Stimulated activated effector memory CD8-positive, alpha-beta T cell treated with anti-CD3 and anti-CD28 coated beads, Interleukin-12 subunit alpha, Interleukin-12 subunit beta, amount 100 ng/mL, for 72 hours (primary cell): ENCODE measurements around the gene TRIP12.
A peak's percentile ranks its signal among the peaks of the same experiment; 100 is the strongest.
"Not testable (repeated sequence)": the region's sequence is repeated elsewhere in the genome, so short reads cannot be mapped to it uniquely, and the experiment has no call there.

Source experiments
- ATAC-seq: fragments of 150-1000 bp; cut with Tn5 transposase; 2 replicates; pipeline ENCODE4 v1.10.0; 2021
- DNase-seq, 2 donors: peaks; one replicate each; pipeline ENCODE4 v3.0.0; 2021 to 2022; ENCODE audit warnings: low spot score in 2 of 2
- H3K27ac Mint-ChIP-seq: one replicate; pipeline ENCODE4 v1.8.0; 2022; ENCODE audit warnings: mild to moderate bottlenecking, mixed read lengths
- H3K36me3 Mint-ChIP-seq: one replicate; pipeline ENCODE4 v1.8.0; 2022; ENCODE audit warnings: mild to moderate bottlenecking, mixed read lengths
- H3K4me1 Mint-ChIP-seq: one replicate; pipeline ENCODE4 v1.8.0; 2022; ENCODE audit warnings: mixed read lengths
- H3K4me3 Mint-ChIP-seq: one replicate; pipeline ENCODE4 v1.8.0; 2022; ENCODE audit warnings: mild to moderate bottlenecking, mixed read lengths
- H3K9me3 Mint-ChIP-seq: one replicate; pipeline ENCODE4 v1.8.0; 2022; ENCODE audit warnings: mixed read lengths

The TRIP12 gene

DNA sequence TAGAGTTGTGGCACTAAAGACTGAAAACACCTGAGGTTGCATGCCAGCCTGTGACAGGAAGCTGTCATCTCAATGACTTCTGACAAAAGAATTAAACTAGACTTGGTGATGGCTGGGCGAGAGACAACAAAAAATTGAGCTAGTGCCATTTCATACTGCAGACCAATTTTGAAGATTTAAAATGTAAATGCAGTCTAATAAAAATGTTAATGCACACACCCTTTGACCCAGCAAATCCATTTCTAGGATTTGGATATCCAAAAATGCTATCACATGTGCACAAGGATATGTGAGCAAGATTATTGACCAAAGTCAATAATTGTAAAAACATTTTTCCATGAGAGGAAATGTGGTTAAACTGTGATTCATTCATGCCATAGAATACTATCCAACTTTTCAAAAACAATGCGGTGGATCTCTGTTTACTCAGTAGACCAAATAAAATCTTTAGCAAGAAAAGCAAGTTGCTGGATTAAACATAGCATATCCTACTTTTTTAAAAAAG lies 6.1 kb upstream of the TRIP12 start:
- Mint-ChIP-seq H3K36me3 (no peaks in the 10 kb centered on the region), H3K4me1 (no peaks in the 10 kb centered on the region), H3K4me3 (no peak overlapping the region), H3K27ac (no peak overlapping the region), H3K9me3 (no peaks in the 10 kb centered on the region)
- ATAC-seq, result no peak
- DNase-seq, result no peak

DNA sequence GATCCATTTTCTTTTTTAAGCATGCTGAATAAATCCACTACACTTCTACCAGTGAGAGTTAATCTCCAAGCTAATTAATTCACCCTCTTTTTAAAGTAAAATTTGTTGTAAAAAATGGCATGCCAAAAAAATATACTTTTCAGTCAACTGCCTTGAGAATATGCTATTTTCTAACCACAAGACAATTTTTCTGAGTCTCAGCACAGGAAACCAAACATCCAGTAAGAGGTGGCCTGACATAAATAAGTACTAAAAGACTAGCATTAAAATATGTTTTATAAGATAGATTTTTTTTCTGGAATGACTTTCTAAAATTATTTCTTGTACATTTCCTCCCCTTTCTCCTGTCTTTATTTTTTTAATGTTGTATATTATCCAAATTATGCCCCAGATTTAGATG lies 3.4 kb upstream of the TRIP12 start:
- Mint-ChIP-seq H3K9me3 (no peaks in the 10 kb centered on the region), H3K36me3 (peaks cover 17% of the 10 kb centered on the region), H3K4me3 (no peak overlapping the region), H3K4me1 (peaks cover 5% of the 10 kb centered on the region), H3K27ac (no peak overlapping the region)
- ATAC-seq (no peak), DNase-seq (no peak)

DNA sequence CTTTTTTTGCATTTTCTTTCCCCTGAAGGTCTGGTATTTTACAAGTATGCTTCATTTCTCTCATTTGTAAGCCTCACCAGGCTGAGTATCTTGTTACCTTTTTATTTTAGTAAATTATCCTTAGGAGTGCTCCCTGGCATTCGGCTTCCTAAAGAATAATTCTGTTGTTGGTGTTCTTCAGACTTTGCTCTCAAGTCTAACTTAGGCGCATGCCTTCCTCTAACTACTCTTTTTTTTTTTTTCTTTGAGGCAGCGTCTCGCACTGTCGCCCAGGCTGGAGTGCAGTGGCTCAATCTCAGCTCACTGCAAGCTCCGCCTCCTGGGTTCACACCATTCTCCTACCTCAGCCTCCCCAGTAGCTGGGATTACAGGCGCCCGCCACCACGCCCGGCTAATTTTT lies 2.7 kb upstream of the TRIP12 start:
- Mint-ChIP-seq H3K4me3 (peak overlapping the region; percentile 17), H3K4me1 (peaks cover 11% of the 10 kb centered on the region), H3K36me3 (peaks cover 24% of the 10 kb centered on the region), H3K27ac (peak overlapping the region; percentile 40)
- ATAC-seq, DNase-seq, H3K9me3 Mint-ChIP-seq: not testable (repeated sequence)

DNA sequence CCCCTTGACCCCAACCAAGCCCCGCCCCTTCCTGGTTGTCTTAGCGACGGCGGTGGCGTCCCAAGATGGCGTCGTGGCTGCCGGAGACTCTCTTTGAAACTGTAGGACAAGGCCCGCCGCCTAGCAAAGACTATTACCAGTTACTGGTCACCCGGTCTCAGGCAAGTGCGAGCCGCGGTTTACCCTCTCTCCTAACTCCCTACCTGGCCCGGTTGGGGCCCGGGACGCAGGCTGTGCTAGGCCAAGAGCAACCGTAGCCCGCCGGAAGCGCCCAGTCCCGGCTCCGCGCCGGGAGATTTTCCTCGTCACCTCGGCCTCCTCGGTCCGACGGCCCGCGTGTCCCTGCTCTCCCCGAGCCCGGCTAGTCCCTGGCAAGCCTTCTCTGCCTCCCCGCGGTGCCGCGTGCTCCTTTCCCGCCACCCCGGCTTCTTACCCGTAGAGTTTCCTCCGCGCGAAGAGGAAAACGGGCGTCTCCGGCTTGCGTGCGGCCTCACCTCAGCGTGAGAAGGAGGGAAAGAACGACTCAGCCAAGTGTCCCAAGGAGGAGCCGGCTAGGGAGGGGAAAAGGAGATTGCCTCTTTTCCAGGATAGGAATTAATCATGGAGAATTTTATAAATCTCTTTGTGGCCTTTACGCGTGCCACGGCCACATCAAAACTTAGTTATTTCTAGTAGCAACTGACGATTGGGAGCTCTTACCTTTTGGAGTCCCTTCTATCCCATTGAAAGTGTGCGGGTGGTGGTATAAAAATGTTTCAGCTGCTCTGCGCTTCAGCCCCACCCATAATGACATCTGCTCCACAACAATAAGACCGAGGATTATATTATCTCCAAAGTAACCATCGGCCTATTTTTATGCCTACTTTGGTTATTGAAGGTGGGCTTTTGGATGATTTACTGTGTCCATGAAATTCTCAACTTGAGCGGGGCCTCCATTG lies 909 bp upstream of the TRIP12 start, which contains the start of gene FBXO36:
Gene FBXO36, plus strand, starts transcription at position 55 of the 938 bp plus-strand sequence. Its CDS starts 11 bp downstream, at position 66.
- ATAC-seq (peak; percentile 77), DNase-seq (no peak)
- Mint-ChIP-seq H3K27ac (peak within 1 kb of the TSS; percentile 99), H3K4me3 (peak within 1 kb of the TSS; percentile 98), H3K9me3 (no peaks in the 10 kb centered on the region), H3K4me1 (peaks cover 24% of the 10 kb centered on the region), H3K36me3 (peaks cover 42% of the 10 kb centered on the region)

DNA sequence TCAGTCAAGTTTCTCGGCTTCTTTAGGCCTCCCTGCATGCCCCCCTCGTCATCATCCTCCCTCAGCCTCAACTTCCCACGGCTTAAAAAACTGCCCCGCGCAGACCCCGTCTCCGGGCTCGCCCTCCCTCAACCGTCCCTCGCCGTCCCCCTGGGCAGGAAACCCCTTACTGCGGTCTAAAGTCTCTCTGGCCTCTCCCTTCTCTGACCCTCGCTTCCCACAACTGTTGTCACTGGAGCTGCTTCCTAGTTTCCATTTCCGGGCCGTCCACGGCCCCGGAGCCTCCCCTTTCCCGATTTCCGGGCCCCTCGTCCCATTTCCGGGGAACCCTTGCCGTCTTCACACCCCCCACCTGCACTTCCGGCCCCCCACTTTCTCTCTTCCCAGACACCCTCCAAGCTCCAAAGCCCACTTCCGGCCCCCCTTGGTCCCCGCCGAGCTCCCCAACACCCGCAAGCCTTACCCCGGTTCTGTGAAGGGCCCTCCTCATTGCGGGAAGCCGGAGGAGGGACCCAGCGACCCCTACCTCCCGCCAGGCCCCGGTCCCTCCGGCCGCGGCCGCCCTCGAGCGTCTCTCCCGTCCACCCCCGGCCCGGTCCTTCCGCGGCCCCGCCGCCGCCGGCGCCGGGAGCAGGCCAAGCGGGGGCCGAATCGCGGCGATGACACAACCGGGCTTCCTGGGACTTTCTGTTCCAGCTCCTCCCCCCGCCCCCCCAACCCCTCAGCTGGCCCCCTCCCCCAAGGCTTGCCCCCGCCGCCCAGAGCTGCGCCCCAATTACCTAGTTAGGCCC lies 513 bp downstream of the TRIP12 start:
- Mint-ChIP-seq H3K27ac (peak overlapping the region; percentile 99), H3K4me1 (peaks cover 28% of the 10 kb centered on the region), H3K36me3 (peaks cover 56% of the 10 kb centered on the region), H3K4me3 (peak overlapping the region; percentile 98), H3K9me3 (no peaks in the 10 kb centered on the region)
- ATAC-seq (peak; percentile 34), DNase-seq (peak in 1 of 2 donors; percentile 89)

DNA sequence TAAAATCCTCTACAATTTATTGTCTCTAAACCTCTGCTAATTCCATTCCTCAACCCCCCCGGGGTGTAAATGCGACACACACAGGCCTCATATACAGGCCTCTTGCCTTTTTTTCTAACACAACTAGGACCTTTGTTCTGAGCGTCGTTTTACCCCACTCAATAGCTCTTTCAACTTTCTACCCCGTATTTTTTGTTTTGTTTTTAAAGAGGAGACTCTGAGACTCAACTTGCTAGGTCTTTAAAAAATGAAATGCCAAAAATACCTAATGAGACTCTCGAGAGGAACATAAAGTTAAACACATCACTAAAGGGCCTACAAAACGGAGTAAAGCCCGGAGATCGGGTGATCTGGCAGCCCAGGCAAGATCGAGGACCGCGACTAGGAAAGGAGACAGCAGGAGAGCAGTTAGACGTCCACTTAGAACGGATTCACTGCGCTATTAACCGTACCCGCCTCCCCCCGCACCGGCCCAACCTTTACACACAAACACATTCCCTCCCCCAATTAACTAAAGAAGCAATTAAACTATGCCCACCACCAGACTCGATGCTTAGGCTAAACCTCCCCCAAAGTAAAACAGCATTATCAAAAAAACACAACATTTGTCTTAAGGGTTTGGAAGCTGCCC lies 1.7 kb downstream of the TRIP12 start:
- Mint-ChIP-seq H3K27ac (peak overlapping the region; percentile 99), H3K36me3 (peaks cover 59% of the 10 kb centered on the region), H3K9me3 (no peaks in the 10 kb centered on the region), H3K4me1 (peaks cover 28% of the 10 kb centered on the region), H3K4me3 (peak overlapping the region; percentile 98)
- ATAC-seq, result no peak
- peak in 1 of 2 donors; percentile 64 for DNase-seq

DNA sequence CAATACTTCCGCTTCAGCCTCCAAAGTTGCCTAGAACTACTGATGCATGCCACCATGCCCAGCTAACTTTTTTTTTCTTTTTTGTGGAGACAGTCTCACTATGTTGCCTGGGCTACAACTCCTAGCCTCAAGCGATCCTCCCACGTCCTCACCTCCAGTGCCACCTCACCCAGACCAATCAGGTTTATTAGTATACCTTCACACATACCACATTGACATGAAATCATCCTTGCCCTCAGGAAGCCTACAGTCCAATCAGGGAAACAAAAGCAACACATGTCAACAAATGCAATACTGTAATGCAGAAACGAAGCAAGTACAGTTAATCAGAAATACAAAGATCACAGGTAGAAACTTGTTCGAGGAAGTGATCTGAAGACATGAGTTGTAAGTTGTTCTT lies 4.0 kb downstream of the TRIP12 start:
- Mint-ChIP-seq H3K36me3 (peaks cover 67% of the 10 kb centered on the region), H3K27ac (peak overlapping the region; percentile 71), H3K4me1 (peaks cover 34% of the 10 kb centered on the region), H3K4me3 (no peak overlapping the region), H3K9me3 (no peaks in the 10 kb centered on the region)
- DNase-seq (no peak), ATAC-seq (no peak)

DNA sequence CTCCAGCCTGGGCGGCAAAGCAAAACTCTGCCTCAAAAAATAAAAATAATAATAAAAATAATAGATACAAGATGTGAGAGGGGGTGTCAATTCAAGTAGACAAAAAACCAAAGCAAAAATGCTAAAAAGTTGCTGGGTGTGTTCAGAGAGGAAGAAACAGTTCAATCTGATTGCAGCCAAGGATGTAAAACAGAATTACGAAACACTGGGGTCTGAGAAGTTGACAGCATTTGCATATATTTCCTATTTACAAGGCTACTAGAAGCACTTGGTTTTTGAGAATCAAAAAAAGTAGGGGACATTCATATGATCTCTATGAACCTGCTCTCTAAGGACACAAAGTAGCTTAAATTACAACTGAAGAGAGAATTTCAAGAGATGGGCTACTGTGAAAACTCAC lies 7.6 kb downstream of the TRIP12 start:
- H3K4me1 Mint-ChIP-seq, result peaks cover 45% of the 10 kb centered on the region
- H3K27ac Mint-ChIP-seq, result no peak overlapping the region
- ATAC-seq (no peak), DNase-seq (no peak)
- no peaks in the 10 kb centered on the region for H3K9me3 Mint-ChIP-seq
- no peak overlapping the region for H3K4me3 Mint-ChIP-seq
- peaks cover 49% of the 10 kb centered on the region for H3K36me3 Mint-ChIP-seq

DNA sequence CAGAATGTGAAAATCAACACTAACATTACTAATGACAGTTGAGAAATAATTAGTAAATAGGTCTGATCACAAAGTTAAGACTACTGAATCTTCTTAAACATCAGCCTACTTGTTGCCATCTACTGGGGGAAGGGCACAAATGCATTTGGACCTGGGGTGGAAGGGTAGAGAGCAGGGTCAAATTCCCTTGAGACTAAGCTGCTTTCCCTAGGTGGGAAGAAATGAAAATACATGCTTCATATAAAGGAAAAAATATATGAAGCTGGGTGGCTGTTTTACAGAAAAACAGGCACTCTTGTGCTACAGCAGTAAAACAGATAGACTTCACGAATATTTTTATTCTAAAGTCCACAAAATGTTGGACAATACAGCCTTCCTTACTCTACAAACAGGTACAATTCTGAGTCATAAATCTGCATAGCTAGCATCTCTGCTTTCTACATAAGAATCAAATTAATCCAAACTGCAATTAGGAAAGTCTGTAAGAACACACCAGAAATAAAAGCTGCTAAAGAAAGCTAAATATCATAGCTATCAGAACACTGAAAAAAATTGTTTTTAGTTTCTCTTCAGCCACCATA lies 10.9 kb downstream of the TRIP12 start:
- H3K4me3 Mint-ChIP-seq, result peak overlapping the region; percentile 42
- H3K9me3 Mint-ChIP-seq, result no peaks in the 10 kb centered on the region
- H3K27ac Mint-ChIP-seq, result peak overlapping the region; percentile 78
- peaks cover 50% of the 10 kb centered on the region for H3K36me3 Mint-ChIP-seq
- peaks cover 35% of the 10 kb centered on the region for H3K4me1 Mint-ChIP-seq
- ATAC-seq (peak; percentile 67), DNase-seq (no peak)

DNA sequence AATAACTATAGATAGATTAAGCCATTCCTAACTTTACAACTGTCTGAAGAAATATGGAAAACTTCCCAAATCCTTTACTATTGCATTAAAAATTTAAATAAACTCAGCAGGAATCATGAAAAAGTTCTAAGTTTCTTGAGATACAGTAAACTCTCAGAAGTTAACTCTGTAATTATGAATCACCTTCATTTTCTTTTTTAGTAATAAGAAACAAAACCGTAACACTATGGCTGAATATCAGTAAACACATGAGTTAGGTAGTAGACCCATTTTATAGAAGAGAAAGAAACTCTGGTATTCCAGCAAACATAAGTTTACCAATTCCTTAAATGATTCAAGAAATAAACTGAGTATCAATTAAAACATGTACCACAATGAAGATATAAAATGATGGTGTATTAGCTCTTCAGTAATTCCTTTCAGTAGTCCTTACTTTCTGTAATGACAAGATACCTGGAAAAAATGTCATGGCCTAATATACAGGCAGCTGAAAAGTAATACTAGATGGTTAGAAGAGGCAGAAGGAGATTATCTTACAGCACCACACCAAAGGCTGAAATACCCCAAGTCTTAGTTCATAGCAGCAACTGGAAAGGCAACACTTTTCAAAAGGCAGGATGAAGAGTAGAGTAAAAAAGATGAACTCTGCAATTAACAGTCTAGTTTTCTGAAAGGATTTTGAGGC lies 11.5 kb downstream of the TRIP12 start:
- no peak for DNase-seq
- H3K4me1 Mint-ChIP-seq, result peaks cover 35% of the 10 kb centered on the region
- H3K27ac Mint-ChIP-seq, result peak overlapping the region; percentile 78

DNA sequence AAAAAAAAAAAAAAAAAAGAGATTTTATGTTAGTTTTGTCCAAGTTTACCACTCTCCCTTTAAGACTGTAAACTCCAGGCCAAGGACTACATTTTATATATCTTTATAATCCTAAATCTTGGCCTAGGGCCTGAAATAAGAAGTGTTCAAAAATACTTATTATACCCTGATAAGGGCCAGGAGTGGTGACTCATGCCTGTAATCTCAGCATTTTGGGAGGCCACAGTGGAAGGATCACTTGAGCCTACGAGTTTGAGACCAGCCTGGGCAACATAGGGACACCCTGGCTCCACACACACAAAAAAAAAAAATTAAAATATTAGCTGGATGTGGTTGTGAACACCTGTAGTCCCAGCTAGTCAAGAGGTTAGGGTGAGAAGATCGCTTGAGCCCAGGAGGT lies 12.7 kb downstream of the TRIP12 start:
- no peak for ATAC-seq
- H3K27ac Mint-ChIP-seq, result peak overlapping the region; percentile 54
- DNase-seq, result no peak
- peaks cover 35% of the 10 kb centered on the region for H3K4me1 Mint-ChIP-seq
- H3K9me3 Mint-ChIP-seq, result no peaks in the 10 kb centered on the region
- H3K4me3 Mint-ChIP-seq, result no peak overlapping the region
- H3K36me3 Mint-ChIP-seq, result peaks cover 65% of the 10 kb centered on the region

More for the DNA sequence above, 11.5 kb downstream of the TRIP12 start:
- Mint-ChIP-seq H3K4me3 (peak overlapping the region; percentile 42), H3K9me3 (no peaks in the 10 kb centered on the region), H3K36me3 (peaks cover 53% of the 10 kb centered on the region)
- ATAC-seq, result peak; percentile 77

DNA sequence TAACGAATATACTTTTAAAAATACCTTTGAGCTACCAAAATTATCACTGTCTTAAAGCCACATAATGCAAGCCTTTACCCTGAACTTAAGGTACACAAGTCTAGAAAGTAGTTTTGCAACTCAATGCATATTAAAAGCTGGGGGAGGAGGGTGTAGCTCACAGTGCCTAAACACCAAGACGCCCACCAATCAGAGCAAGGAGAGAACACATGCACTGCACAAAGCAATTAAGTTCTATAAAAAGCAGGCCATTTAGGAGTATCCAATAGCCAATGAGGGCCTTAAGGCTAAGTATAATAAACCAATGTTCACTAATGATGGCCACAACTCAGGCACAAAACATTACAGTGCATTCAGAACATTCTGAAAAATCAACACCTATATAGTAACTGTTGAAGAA lies 16.2 kb downstream of the TRIP12 start:
- Mint-ChIP-seq H3K4me1 (peaks cover 28% of the 10 kb centered on the region), H3K27ac (no peak overlapping the region), H3K36me3 (peaks cover 90% of the 10 kb centered on the region), H3K4me3 (no peak overlapping the region), H3K9me3 (no peaks in the 10 kb centered on the region)
- DNase-seq (no peak), ATAC-seq (no peak)

DNA sequence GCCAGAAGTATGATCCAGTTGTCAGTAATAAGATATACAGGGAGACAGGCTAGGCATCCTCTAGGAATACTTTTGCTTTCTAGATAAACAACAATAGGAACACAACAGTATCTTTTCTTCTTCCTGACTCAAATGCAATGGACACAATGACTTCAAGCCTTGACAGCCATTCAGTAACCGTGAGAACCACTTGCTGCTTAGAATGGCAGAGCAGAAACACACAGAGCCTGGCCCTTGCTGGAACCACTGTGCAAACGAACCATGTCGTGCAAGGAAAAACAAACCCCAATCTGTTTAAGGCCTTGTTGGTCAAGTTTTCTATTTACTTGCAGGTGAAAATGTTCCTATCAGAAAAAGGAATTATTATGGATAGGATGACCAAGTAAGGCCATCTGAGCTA lies 18.8 kb downstream of the TRIP12 start:
- Mint-ChIP-seq H3K9me3 (no peaks in the 10 kb centered on the region), H3K36me3 (peaks cover 83% of the 10 kb centered on the region), H3K4me1 (peaks cover 38% of the 10 kb centered on the region), H3K4me3 (no peak overlapping the region), H3K27ac (no peak overlapping the region)
- DNase-seq (no peak), ATAC-seq (no peak)

DNA sequence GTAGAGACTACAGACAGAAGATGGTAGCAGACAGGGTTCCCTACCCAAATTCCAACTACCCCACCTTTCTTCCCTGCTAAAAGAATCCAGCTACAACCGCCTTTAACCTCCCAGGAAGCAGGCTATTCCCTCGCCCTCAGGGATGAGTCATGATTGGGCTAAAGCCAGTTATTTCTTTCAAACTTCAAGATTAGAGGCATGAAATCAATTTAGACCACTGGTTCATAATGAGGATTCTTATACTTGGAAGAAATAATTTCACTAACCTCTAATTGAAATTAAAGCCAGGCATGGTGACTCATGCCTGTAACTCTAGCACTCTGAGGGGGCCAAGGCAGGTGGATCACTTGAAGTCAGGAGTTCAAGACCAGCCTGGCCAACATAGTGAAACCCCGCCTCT lies 20.0 kb downstream of the TRIP12 start:
- H3K4me3 Mint-ChIP-seq, result no peak overlapping the region
- DNase-seq (no peak), ATAC-seq (no peak)
- peaks cover 79% of the 10 kb centered on the region for H3K36me3 Mint-ChIP-seq
- no peak overlapping the region for H3K27ac Mint-ChIP-seq
- no peaks in the 10 kb centered on the region for H3K9me3 Mint-ChIP-seq
- peaks cover 47% of the 10 kb centered on the region for H3K4me1 Mint-ChIP-seq
